ENCODE measurements around the gene DDAH1. TPM values are rescaled to one million over a fixed set of nuclear protein-coding genes. Genes with fewer than 3 reads are reported as not detected.
A peak's percentile ranks its signal among the peaks of the same experiment; 100 is the strongest.
"Not testable (repeated sequence)": the region's sequence is repeated elsewhere in the genome, so short reads cannot be mapped to it uniquely, and the experiment has no call there.

Gene DDAH1
- total RNA-seq, 1 donor from 2014 or later: 57.9 TPM

- no peak for DNase-seq (ENCODE audit: low read depth in 2 of 2)
These were observed 6.6 kb upstream of the DDAH1 start for GRCh38 chr1:85471558-85471957.

DNA sequence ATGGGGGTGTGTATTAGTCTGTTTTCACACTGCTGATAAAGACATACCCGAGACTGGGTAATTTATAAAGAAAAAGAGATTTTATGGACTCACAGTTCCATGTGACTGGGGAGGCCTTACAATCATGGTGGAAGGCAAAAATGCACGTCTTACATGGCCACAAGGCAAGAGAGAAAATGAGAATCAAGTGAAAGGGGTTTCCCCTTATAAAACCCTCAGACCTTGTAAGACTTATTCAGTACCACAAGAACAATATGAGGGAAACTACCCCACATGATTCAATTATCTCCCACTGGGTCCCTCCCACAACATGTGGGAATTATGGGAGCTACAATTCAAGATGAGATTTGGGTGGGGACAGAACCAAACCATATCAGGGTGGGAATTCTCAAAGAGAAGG is 5.2 kb upstream of the DDAH1 start:
- DNase-seq (ENCODE audit: low read depth in 2 of 2): not testable (repeated sequence)

GRCh38 chr1:85467929-85468540 is 3.1 kb upstream of the DDAH1 start:
- DNase-seq (ENCODE audit: low read depth in 2 of 2): no peak

DNA sequence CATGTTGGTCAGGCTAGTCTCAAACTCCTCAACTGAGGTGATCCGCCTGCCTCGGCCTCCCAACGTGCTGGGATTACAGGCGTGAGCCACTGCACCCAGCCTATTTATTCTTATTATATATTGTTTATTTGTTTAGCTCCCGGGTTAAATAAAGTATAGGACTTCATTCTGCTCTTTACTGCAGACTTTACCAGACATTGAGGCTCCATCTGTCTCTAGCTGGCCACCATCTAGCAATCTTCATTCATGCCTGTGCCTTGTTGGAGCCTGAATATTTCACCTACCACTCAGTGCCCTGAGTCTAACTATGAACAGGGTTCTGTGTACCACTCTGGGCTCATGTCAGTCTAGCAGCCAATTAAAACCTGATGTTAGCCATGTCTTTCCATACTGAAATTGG is 2.1 kb upstream of the DDAH1 start:
- DNase-seq (ENCODE audit: low read depth in 2 of 2): no peak

DNA sequence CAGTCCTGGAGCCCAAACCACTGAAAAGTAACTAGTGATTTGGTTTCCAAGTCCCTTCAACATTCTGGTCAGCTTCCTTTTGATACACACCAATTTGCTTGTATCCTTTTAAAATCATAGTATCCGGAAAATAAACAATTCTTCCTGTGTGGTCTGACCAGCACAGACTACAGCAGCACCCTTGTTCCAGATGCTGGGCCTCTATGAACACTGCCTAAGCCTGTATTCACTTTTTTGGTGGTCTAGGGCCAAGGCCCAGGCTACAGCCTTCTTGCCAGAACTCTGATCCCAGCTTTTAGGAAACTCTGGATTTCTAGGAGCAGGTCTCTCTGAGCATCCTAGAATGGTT is 801 bp upstream of the DDAH1 start:
- peak in 1 of 2 donors; percentile 38 for DNase-seq (ENCODE audit: low read depth in 2 of 2)

GRCh38 chr1:85464497-85465098 is 361 bp downstream of the DDAH1 start:
- DNase-seq (ENCODE audit: low read depth in 2 of 2): peak; percentile 92 to 93

- DNase-seq (ENCODE audit: low read depth in 2 of 2): peak in 1 of 2 donors; percentile 37
These were observed 1.0 kb downstream of the DDAH1 start for GRCh38 chr1:85463731-85464496.

DNA sequence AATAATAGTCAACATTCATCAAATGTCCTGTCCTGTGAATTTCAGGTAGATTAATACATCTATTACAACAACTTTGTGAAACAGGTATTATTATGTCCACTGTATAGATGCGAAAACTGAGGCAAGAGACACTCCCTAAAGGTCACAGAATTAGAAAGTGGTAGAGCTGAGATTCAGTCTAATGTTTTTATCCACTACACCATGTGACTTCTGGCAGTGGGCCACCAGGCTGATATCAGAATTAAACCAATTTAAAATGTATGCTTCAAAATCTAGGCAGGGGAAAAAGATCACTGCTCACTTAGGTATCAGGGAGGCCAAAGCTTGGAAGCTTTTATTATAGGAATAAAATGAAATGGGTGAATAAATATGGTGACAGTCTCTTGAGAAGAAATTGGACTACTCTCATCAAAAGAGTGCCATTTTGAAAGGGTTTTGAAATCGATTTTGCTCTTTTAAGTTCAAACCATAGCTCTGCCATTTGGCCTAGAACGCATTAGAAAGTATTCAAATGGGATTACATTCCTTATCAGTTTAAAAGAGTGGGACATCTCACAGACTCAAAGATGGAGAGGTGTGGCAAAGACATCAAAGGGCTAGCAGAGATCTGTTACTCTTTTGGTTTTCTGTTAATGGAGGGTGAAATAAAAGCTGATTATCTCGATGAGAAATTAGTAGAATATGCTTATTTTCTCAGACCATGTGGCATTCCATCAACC is 1.9 kb downstream of the DDAH1 start:
- peak in 1 of 2 donors; percentile 48 for DNase-seq (ENCODE audit: low read depth in 2 of 2)

DNA sequence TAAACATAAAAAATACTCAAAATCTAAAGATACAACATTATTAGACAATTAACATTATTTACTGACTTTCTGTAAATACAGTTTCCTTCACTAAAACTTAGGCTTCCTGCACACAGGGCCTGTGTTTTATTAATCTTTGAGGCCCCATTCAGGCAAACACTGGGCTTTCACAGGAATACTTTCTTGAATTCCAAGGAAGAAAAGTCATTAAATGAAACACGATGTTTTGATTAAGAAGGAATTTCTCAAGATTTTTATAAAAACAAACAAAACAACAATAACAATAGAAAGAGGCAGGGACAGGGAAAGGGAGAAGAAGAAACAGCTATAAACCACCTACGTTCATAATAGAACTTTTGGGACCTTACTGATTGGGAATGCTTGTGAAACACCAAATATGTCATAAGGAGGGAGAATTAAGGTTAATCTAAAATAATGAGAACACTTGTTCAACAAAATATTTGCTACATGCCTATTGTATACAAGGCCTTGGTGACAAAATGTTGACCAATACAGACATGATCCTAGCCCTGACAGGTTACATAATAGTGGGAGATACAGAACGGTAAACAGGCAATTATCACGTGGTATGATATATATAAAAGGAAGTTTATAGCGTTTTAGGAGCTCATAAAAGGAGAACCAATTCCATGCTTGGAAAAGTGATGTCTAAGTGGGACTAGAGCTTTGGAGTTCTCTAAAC is 3.6 kb downstream of the DDAH1 start:
- no peak for DNase-seq (ENCODE audit: low read depth in 2 of 2)

DNA sequence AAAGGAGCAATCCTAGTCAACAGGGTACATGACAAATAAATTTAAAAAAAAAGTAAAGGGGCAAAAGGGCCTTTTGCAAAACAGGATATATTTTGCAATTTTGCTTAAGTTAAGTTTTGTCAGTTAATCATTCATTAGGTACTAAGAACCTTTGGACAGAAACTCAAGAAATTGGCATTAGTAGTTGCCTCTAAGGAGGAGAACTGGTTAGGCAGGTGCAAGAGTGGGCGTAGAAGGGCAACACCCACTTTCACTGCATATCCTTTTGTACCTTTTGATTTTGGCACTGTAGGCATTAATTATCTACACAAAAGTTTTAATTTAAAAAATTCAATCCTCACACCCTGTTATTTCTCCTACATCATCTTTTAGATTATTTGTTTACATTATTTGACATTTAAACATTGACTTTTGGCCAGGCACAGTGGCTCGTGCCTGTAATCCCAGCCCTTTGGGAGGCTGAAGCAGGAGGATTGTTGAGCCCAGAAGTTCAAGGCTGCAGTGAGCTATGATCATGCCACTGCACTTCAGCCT is 4.3 kb downstream of the DDAH1 start:
- DNase-seq (ENCODE audit: low read depth in 2 of 2): no peak

- DNase-seq (ENCODE audit: low read depth in 2 of 2): no peak
These were observed 5.7 kb downstream of the DDAH1 start for GRCh38 chr1:85459290-85459689.

DNA sequence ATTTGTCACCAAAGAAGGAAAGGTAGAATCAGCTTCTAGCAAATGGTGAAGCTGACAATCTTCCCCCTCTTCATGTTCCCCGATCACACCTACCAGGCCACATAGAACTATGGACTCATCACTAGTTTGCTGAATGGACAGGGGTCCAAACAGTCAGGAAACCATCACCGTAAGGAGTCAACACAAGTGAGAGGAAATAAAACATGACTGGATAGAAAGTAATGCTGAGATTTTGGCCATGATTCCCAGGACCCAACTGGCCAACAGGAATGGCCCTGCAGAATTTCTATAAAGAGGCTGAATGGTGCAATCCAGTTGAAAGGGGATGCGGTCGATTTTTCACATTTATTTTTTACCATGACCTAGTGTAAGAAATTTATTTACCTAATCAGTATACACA is 10.7 kb downstream of the DDAH1 start:
- no peak for DNase-seq (ENCODE audit: low read depth in 2 of 2)

DNA sequence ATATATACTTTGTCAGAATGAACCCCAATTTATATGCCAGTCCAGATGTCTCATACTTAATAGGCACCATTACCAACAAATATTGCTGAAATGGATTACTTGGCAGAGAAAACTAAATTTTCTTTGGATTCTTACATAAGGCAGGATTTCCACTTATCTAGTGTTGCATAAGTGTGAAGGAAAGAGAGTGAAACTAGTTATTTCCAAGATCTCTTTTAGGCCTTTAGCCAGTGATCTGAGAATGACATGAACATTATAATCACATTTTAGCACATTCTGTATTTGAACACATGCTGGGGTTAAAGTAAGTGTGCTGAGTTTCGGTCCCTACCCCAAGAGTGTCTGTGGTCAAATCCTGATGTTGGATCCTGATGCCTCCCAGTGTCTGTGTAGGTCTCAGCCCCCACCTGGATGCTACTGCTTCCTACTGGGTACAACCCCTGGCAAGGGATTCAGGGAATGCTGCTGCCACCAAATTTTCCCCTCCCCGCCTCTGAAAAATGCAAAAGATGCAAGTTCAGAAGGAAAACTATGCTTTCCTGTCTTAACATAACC is 11.2 kb downstream of the DDAH1 start:
- no peak for DNase-seq (ENCODE audit: low read depth in 2 of 2)

- DNase-seq (ENCODE audit: low read depth in 2 of 2): no peak
These were observed 12.0 kb downstream of the DDAH1 start for GRCh38 chr1:85452948-85453347.

DNA sequence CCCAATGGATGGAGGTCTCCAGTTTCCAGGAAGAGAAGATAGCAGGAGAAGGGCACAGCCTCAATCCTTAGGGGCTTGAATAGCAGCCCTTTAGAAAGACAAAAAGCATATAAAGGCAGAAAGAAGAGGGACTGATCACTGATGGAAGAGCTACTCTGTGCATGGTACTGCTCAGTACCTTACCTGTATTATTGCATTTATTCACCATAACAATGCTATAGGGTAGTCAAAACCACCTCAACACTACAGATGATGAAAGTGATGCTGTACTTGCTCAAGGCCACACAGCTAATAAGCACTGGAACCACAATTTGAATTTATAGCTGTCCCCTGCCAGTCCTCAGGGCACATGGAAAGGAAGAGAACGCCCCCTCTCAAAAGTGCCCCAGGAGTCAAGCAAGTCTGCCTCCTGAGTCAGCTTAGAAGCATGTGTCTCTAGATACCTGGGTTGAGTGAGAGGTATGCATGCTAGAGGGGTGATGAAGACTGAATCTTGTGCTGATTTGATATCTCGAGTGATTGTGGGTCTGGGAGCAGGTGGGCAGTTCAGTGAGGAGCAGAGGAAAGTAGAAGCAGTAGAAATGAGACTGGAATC is 13.6 kb downstream of the DDAH1 start:
- DNase-seq (ENCODE audit: low read depth in 2 of 2): no peak

- DNase-seq (ENCODE audit: low read depth in 2 of 2): no peak
These were observed 14.1 kb downstream of the DDAH1 start for GRCh38 chr1:85450832-85451231.

- DNase-seq (ENCODE audit: low read depth in 2 of 2): peak; percentile 22 to 28
These were observed 15.6 kb downstream of the DDAH1 start for GRCh38 chr1:85449356-85449755.

- DNase-seq (ENCODE audit: low read depth in 2 of 2): peak; percentile 90 to 96
These were observed 16.6 kb downstream of the DDAH1 start for GRCh38 chr1:85448358-85448757.

- DNase-seq (ENCODE audit: low read depth in 2 of 2): no peak
These were observed 17.7 kb downstream of the DDAH1 start for GRCh38 chr1:85447006-85447943.

DNA sequence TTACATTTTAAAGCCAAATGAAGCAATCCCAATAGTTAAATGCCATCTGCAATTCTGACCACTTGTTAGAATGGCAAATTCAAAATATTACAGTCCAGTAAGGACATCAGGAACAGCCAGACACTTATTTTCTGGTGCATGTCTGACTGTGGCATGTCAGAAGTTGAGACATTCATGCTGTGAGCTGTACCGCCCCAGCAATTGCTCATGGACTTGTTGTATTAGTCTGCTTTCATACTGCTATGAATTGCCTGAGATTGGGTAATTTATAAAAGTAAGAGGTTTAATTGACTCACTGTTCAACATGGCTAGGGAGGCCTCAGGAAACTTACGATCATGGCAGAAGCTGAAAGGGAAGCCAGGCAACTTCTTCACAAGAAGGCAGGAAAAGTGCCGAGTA is 19.1 kb downstream of the DDAH1 start:
- DNase-seq (ENCODE audit: low read depth in 2 of 2): no peak

Measured in lung microvascular endothelial cell (primary cell).